ENCODE results near the gene AKT1. TPM values are rescaled to one million over a fixed set of nuclear protein-coding genes. Genes with fewer than 3 reads are reported as not detected.

AKT1 gene
- total RNA-seq, 1 donor from 2014 or later = 92.8 TPM

- intact Hi-C loops (cut with DNase I) = loop anchor here (10.0 kb wide), 1 partner anchor 190 kb away; the partner anchor contains the start of gene CLBA1
- no peaks in the 10 kb centered on the region for H3K9me3 ChIP-seq
- H3K4me3 ChIP-seq = peak overlapping the region; percentile 80 to 97
- H3K36me3 ChIP-seq = peaks cover 0 to 16% of the 10 kb centered on the region in 2 donors
- peak overlapping the region; percentile 64 for H3K27ac ChIP-seq
- TF ChIP-seq POLR2A (IDR thresholded peaks at IDR 0.05) (no peak), POLR2AphosphoS5 (IDR thresholded peaks at IDR 0.05; ENCODE audit: insufficient read depth in 1 of 2, low read depth in 1 of 2) (no peak), CTCF (IDR thresholded peaks at IDR 0.05) (no peak)
- H3K27me3 ChIP-seq = no peaks in the 10 kb centered on the region
- DNase-seq (ENCODE audit: extremely low spot score in 2 of 2) = no peak
- H3K4me1 ChIP-seq = peaks cover 44% of the 10 kb centered on the region
These were observed 936 bp downstream of the AKT1 start for GRCh38 chr14:104794631-104794992.

- Histone ChIP-seq H3K4me3 (peak overlapping the region; percentile 80 to 97), H3K36me3 (peaks cover 0 to 17% of the 10 kb centered on the region in 2 donors), H3K9me3 (no peaks in the 10 kb centered on the region), H3K27ac (no peak overlapping the region), H3K4me1 (peaks cover 44% of the 10 kb centered on the region), H3K27me3 (no peaks in the 10 kb centered on the region)
- intact Hi-C loops (cut with DNase I) = loop anchor here (10.0 kb wide), 1 partner anchor 191 kb away; the partner anchor contains the start of gene CLBA1
- TF ChIP-seq POLR2A (IDR thresholded peaks at IDR 0.05) (no peak), POLR2AphosphoS5 (IDR thresholded peaks at IDR 0.05; ENCODE audit: insufficient read depth in 1 of 2, low read depth in 1 of 2) (no peak), CTCF (IDR thresholded peaks at IDR 0.05) (no peak)
- DNase-seq (ENCODE audit: extremely low spot score in 2 of 2) = no peak
These were observed 1.4 kb downstream of the AKT1 start for GRCh38 chr14:104794099-104794498.

- Histone ChIP-seq H3K27ac (no peak overlapping the region), H3K36me3 (peaks cover 0 to 17% of the 10 kb centered on the region in 2 donors), H3K27me3 (no peaks in the 10 kb centered on the region), H3K4me1 (peaks cover 44% of the 10 kb centered on the region), H3K4me3 (peak overlapping the region; percentile 80 to 97), H3K9me3 (no peaks in the 10 kb centered on the region)
- intact Hi-C loops (cut with DNase I) = loop anchor here (10.0 kb wide), 1 partner anchor 191 kb away; the partner anchor contains the start of gene CLBA1
- no peak for DNase-seq (ENCODE audit: extremely low spot score in 2 of 2)
- no peak for TF ChIP-seq CTCF (IDR thresholded peaks at IDR 0.05)
- no peak for TF ChIP-seq POLR2A (IDR thresholded peaks at IDR 0.05)
- TF ChIP-seq POLR2AphosphoS5 (IDR thresholded peaks at IDR 0.05; ENCODE audit: insufficient read depth in 1 of 2, low read depth in 1 of 2) = no peak
These were observed 1.9 kb downstream of the AKT1 start for GRCh38 chr14:104793703-104793959.

GRCh38 chr14:104792945-104793702 lies 2.4 kb downstream of the AKT1 start:
- H3K36me3 ChIP-seq = peaks cover 0 to 17% of the 10 kb centered on the region in 2 donors
- peaks cover 48% of the 10 kb centered on the region for H3K4me1 ChIP-seq
- no peak for DNase-seq (ENCODE audit: extremely low spot score in 2 of 2)
- intact Hi-C loops (cut with DNase I) = loop anchor here (10.0 kb wide), 1 partner anchor 192 kb away; the partner anchor contains the start of gene CLBA1
- H3K4me3 ChIP-seq = peak overlapping the region; percentile 80 to 97
- no peaks in the 10 kb centered on the region for H3K9me3 ChIP-seq
- H3K27ac ChIP-seq = no peak overlapping the region
- H3K27me3 ChIP-seq = no peaks in the 10 kb centered on the region
- TF ChIP-seq POLR2AphosphoS5 (IDR thresholded peaks at IDR 0.05; ENCODE audit: insufficient read depth in 1 of 2, low read depth in 1 of 2) = no peak
- TF ChIP-seq POLR2A (IDR thresholded peaks at IDR 0.05) = no peak
- no peak for TF ChIP-seq CTCF (IDR thresholded peaks at IDR 0.05)
